K562 (cell line): ENCODE measurements around the gene GFOD1. TPM values are rescaled to one million over a fixed set of nuclear protein-coding genes. Genes with fewer than 3 reads are reported as not detected.

ENCODE experiments used
- ATAC-seq: fragments of 200-7000 bp; cut with Tn5 transposase; 3 replicates; pipeline ENCODE4 v1.9.1; 2020; ENCODE audit warnings: moderate library complexity
- BruUV-seq: library from RNA; stranded (reverse); fragments of 400-500 nt; replicated peaks from 2 replicates; lab custom pipeline; 2021; lab: Mats Ljungman, UMichigan
- CTCF ChIA-PET: fragments of 300-600 bp; formaldehyde crosslinking; extraction: SDS; loops from one replicate; lab custom pipeline; 2021; ENCODE audit warnings: low intra/inter-chr PET ratio; lab: Yijun Ruan, JAX
- POLR2A ChIA-PET: fragments of 300-600, 350-650 bp; sonication (Branson Sonifier 250); formaldehyde crosslinking; extraction: SDS; loops from one replicate; lab custom pipeline; 2021; ENCODE audit warnings: antibody characterized with exemption, inconsistent platforms; lab: Yijun Ruan, JAX
- DNase-seq, 4 experiments: peaks; one replicate each; pipeline versions ENCODE4 v3.0.0 to v3.0.0-alpha.2; 2011 to 2018; ENCODE audit warnings: low spot score in 3 of 4, mixed read lengths in 3 of 4; ENCODE audit errors: extremely low read depth in 1 of 4
- FAIRE-seq: peaks from 2 replicates; lab custom pipeline; 2011; peaks lifted over from hg19 to GRCh38; lab: Jason Lieb, UNC
- H2AFZ ChIP-seq: 2 replicates; pipeline ENCODE4 v1.6.0; 2011; ENCODE audit warnings: low read depth, low read length, control low read depth, inconsistent platforms
- H3K27ac ChIP-seq: fragments of 200-600 bp; 3 replicates; pipeline ENCODE4 v1.8.0; 2011; ENCODE audit warnings: low read depth, mild to moderate bottlenecking, control low read depth, inconsistent platforms, low read length, moderate library complexity, mixed read lengths; ENCODE audit errors: extremely low read depth
- H3K27me3 ChIP-seq, 2 experiments: fragments of 300-600 bp in 1 of 2; 2 replicates in 1 of 2; 3 replicates in 1 of 2; pipeline versions ENCODE4 v1.6.0 to v1.8.0; 2011; ENCODE audit warnings: inconsistent platforms in 2 of 2, low read length in 2 of 2, mild to moderate bottlenecking in 1 of 2, mixed read lengths in 1 of 2, moderate library complexity in 1 of 2; ENCODE audit not compliant: control insufficient read depth in 2 of 2, insufficient read depth in 2 of 2
- H3K36me3 ChIP-seq: fragments of 300-600 bp; 3 replicates; pipeline ENCODE4 v1.8.0; 2011; ENCODE audit warnings: mild to moderate bottlenecking, low read length, inconsistent platforms; ENCODE audit not compliant: control insufficient read depth, insufficient read depth
- H3K4me1 ChIP-seq, 2 experiments: fragments of 200-600 bp in 1 of 2; replicated peaks in 1 of 2; 2 replicates in 1 of 2; 3 replicates in 1 of 2; pipeline versions ENCODE4 v1.5.1 to v1.8.0; 2011; ENCODE audit warnings: inconsistent platforms in 2 of 2, low read length in 2 of 2, mild to moderate bottlenecking in 1 of 2, mixed read lengths in 1 of 2, moderate library complexity in 1 of 2; ENCODE audit not compliant: control insufficient read depth in 2 of 2, insufficient read depth in 2 of 2
- H3K4me2 ChIP-seq: 2 replicates; pipeline ENCODE4 v1.6.1; 2011; ENCODE audit warnings: low read length, control low read depth, inconsistent platforms, mixed read lengths; ENCODE audit not compliant: insufficient read depth
- H3K4me3 ChIP-seq: fragments of 200-600 bp; sonication (generic), shearing (Covaris generic); 2 replicates; pipeline ENCODE4 v1.5.1; 2016; ENCODE audit warnings: control low read depth, inconsistent platforms
- H3K79me2 ChIP-seq: fragments of 200-600 bp; 3 replicates; pipeline ENCODE4 v1.8.0; 2011; ENCODE audit warnings: low read length, inconsistent platforms; ENCODE audit not compliant: control insufficient read depth, insufficient read depth
- H3K9ac ChIP-seq, 2 experiments: 2 replicates each; pipeline versions ENCODE4 v1.6.0 to v1.6.1; 2011; ENCODE audit warnings: low read depth in 2 of 2, low read length in 2 of 2, control low read depth in 1 of 2, inconsistent platforms in 1 of 2, mild to moderate bottlenecking in 1 of 2, mixed read lengths in 1 of 2; ENCODE audit not compliant: insufficient read depth in 1 of 2
- H3K9me1 ChIP-seq: one replicate; pipeline ENCODE4 v1.6.0; 2011; ENCODE audit warnings: inconsistent platforms, mild to moderate bottlenecking, low read length, moderate library complexity; ENCODE audit not compliant: control insufficient read depth, insufficient read depth
- H3K9me3 ChIP-seq: replicated peaks from 2 replicates; pipeline ENCODE4 v1.5.1; 2011; ENCODE audit warnings: low read depth, low read length, inconsistent platforms; ENCODE audit not compliant: control insufficient read depth, insufficient read depth
- H4K20me1 ChIP-seq: replicated peaks from 2 replicates; pipeline ENCODE4 v1.6.1; 2011; ENCODE audit warnings: low read length, inconsistent platforms, mixed read lengths; ENCODE audit not compliant: control insufficient read depth, insufficient read depth
- CBFA2T2 ChIP-seq: fragments of 450-650 bp; conservative IDR thresholded peaks from 2 replicates; pipeline ENCODE4 v1.6.1; 2017; ENCODE audit warnings: mild to moderate bottlenecking
- CBFB ChIP-seq: sonication (generic); formaldehyde crosslinking; IDR thresholded peaks from 2 replicates; pipeline ENCODE4 v1.4.0; 2020; ENCODE audit warnings: mild to moderate bottlenecking, missing genetic modification reagents
- CREB3L1 ChIP-seq: fragments of 450-650 bp; IDR thresholded peaks from 2 replicates; pipeline ENCODE4 v1.6.1; 2014; ENCODE audit warnings: low read depth, mild to moderate bottlenecking, moderate library complexity, borderline replicate concordance
- E2F4 ChIP-seq: sonication (generic); formaldehyde crosslinking; IDR thresholded peaks from 2 replicates; pipeline ENCODE4 v1.8.0; 2022; ENCODE audit warnings: mild to moderate bottlenecking, low read depth, missing genetic modification reagents
- MAZ ChIP-seq, 2 experiments: fragments of 450-650 bp in 1 of 2; sonication (generic) in 1 of 2; formaldehyde crosslinking; IDR thresholded peaks in 1 of 2; conservative IDR thresholded peaks in 1 of 2; 2 replicates each; pipeline versions ENCODE4 v1.4.0 to v1.5.0; 2020; ENCODE audit warnings: mild to moderate bottlenecking in 1 of 2, missing genetic modification reagents in 1 of 2
- MYNN ChIP-seq, 2 experiments: sonication (generic); formaldehyde crosslinking in 1 of 2; IDR thresholded peaks; 2 replicates each; pipeline versions ENCODE4 v1.5.0 to v1.6.1; 2016 to 2020; ENCODE audit warnings: antibody characterized with exemption in 1 of 2, missing genetic modification reagents in 1 of 2
- NFE2 ChIP-seq: IDR thresholded peaks from 2 replicates; pipeline ENCODE4 v1.6.1; 2014; ENCODE audit warnings: antibody characterized with exemption, low read depth
- NFIC ChIP-seq: fragments of 450-650 bp; IDR thresholded peaks from 2 replicates; pipeline ENCODE4 v1.6.1; 2017; ENCODE audit warnings: mild to moderate bottlenecking, inconsistent platforms
- NFRKB ChIP-seq: fragments of 450-650 bp; IDR thresholded peaks from 2 replicates; pipeline ENCODE4 v1.6.1; 2016; ENCODE audit warnings: low read depth
- PCBP1 ChIP-seq: fragments of 200-400 bp; formaldehyde crosslinking; IDR thresholded peaks from 2 replicates; pipeline ENCODE4 v1.6.1; 2018; ENCODE audit warnings: mild to moderate bottlenecking, low read depth, low read length; ENCODE audit not compliant: poor library complexity, severe bottlenecking
- PHF8 ChIP-seq: fragments of 200-600 bp; sonication (generic); IDR thresholded peaks from 2 replicates; pipeline ENCODE4 v1.6.1; 2012; ENCODE audit warnings: mixed run types, mild to moderate bottlenecking, inconsistent platforms, low read length, moderate library complexity, borderline replicate concordance
- RBM14 ChIP-seq: fragments of 200-400 bp; formaldehyde crosslinking; IDR thresholded peaks from 2 replicates; pipeline ENCODE4 v1.6.1; 2018; ENCODE audit warnings: low read depth, mild to moderate bottlenecking, low read length, moderate library complexity, borderline replicate concordance; ENCODE audit not compliant: insufficient read depth
- RFX7 ChIP-seq: fragments of 250-450 bp; sonication (Bioruptor Pico); IDR thresholded peaks from 2 replicates; pipeline ENCODE4 v1.5.1; 2021; ENCODE audit warnings: mild to moderate bottlenecking
- SPI1 ChIP-seq: IDR thresholded peaks from 2 replicates; pipeline ENCODE4 v1.6.1; 2011; ENCODE audit warnings: low read depth, low read length, control low read depth, borderline replicate concordance
- SREBF2 ChIP-seq: sonication (generic); formaldehyde crosslinking; IDR thresholded peaks from 2 replicates; pipeline ENCODE4 v1.4.0; 2020; ENCODE audit warnings: mild to moderate bottlenecking, missing genetic modification reagents
- TEAD4 ChIP-seq, 2 experiments: sonication (generic) in 1 of 2; formaldehyde crosslinking in 1 of 2; IDR thresholded peaks; 2 replicates each; pipeline versions ENCODE4 v1.6.1 to v1.8.0; 2012 to 2022; ENCODE audit warnings: borderline replicate concordance in 1 of 2, inconsistent platforms in 1 of 2, low read length in 1 of 2, mild to moderate bottlenecking in 1 of 2, missing genetic modification reagents in 1 of 2
- TRIM24 ChIP-seq, 2 experiments: fragments of 450-650 bp; IDR thresholded peaks; 2 replicates each; pipeline ENCODE4 v1.6.1; 2016
- TRIM28 ChIP-seq: fragments of 450-650 bp; IDR thresholded peaks from 2 replicates; pipeline ENCODE4 v1.6.1; 2017
- WHSC1 ChIP-seq: IDR thresholded peaks from one replicate; pipeline ENCODE4 v1.6.1; 2012; ENCODE audit warnings: low read length, control low read depth, inconsistent platforms
- ZNF57 ChIP-seq: fragments of 450-650 bp; formaldehyde crosslinking; IDR thresholded peaks from 2 replicates; pipeline ENCODE4 v1.4.0; 2020; ENCODE audit warnings: mild to moderate bottlenecking, moderate library complexity
- ZNF699 ChIP-seq: fragments of 250-450 bp; sonication (Bioruptor Pico); IDR thresholded peaks from 2 replicates; pipeline ENCODE4 v1.8.0; 2021; ENCODE audit warnings: mild to moderate bottlenecking, moderate library complexity; ENCODE audit not compliant: insufficient replicate concordance
- WGBS: fragments of 100-300 bp; shearing (Covaris generic); methylation state at CpG from one replicate; pipeline ENCODE4 v1.1.6; 2016; ENCODE audit warnings: low coverage, mixed read lengths; ENCODE audit not compliant: insufficient coverage; ENCODE audit errors: missing lambda C conversion rate; 5-methylcytosine and 5-hydroxymethylcytosine counted together
- in situ Hi-C: fragments of 300-500 bp; cut with MboI; formaldehyde crosslinking; loops from 4 replicates; pipeline ENCODE4 v1.15.0; 2018; ENCODE audit warnings: inconsistent platforms, mixed read lengths
- intact Hi-C: fragments of 100-400 bp; cut with micrococcal nuclease; formaldehyde crosslinking; loops from 2 replicates; pipeline ENCODE4 v1.14.2; 2022
- polyA plus RNA-seq, 8 experiments: library from polyadenylated mRNA; depleted of rRNA in 4 of 8; stranded (reverse) in 5 of 8; unstranded in 3 of 8; fragments of >200 nt; fragmentation: Nextera tagmentation in 2 of 8; fragmentation: Illumina TruSeq in 1 of 8; extraction: Ambion mirVana in 2 of 8; extraction: Trizol in 1 of 8; gene quantifications; 2 replicates each; pipeline versions ENCODE4 v1.2.1 to v1.2.3, GENCODE V29; 2011 to 2014; ENCODE audit warnings: inconsistent platforms in 1 of 8, missing spikeins in 1 of 8
- total RNA-seq, 7 experiments: library from RNA; depleted of rRNA in 6 of 7; stranded (reverse); fragments of >200 nt in 6 of 7; fragmentation: Illumina TruSeq in 2 of 7; extraction: Trizol in 2 of 7; gene quantifications; 2 replicates each; pipeline versions ENCODE4 v1.2.1 to v1.2.3, GENCODE V29; 2011 to 2021; ENCODE audit warnings: low replicate concordance in 1 of 7

Gene GFOD1
- total and polyA plus RNA-seq, 9 of the 15 experiments (the other 6 are each of a cell fraction or from before 2014, with no cell fraction given): 3.8 to 12.0 (median 8.2) TPM

DNA sequence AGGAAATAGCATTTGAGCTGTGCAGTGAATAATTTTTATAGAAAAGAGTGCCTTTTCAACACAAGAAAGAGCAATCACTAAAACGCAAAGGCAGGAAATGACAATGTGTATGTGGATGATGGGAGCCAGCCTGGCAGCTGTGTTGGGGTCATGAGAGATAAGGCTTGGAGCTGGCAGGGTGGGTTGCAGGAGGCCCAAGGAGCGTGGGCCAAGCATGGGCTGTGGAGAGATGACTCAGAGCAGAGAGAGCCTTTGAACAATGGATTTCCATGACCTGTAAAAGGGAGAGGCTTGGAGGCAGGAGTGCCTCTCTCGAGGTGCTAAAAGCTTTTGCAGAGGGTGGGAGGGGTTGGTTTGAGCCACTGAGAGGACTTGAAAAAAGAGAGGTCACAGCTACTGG is 152.4 kb downstream of the GFOD1 start:
- H3K27me3 ChIP-seq: no peaks in the 10 kb centered on the region; a peak in 1 of 5 replicates
- 0 out of 4 replicates have a peak overlapping the region, but pooled peaks of 1 of the 2 experiments have one; percentile 37 for H3K9ac ChIP-seq
- no peak overlapping the region for H3K4me3 ChIP-seq
- intact Hi-C loops (loop anchor here (5.0 to 10.0 kb wide), 3 partner anchors 240 to 732 kb away; partner anchors contain the start of gene SIRT5), in situ Hi-C loops (loop anchor here (5.0 kb wide), 2 partner anchors 138 to 423 kb away; no protein-coding TSS in a partner anchor)
- FAIRE-seq (no peak), ATAC-seq (no peak), DNase-seq (peak in 3 of 4 experiments; percentile 25 to 66 (median 62))
- POLR2A ChIA-PET: interaction anchor here (0.8 to 1.3 kb wide), 4 partner anchors 14 to 421 kb away, joined by 3 to 4 read pairs (median 3); partner anchors contain the start of gene NOL7
- H4K20me1 ChIP-seq: no peaks in the 10 kb centered on the region
- no peak overlapping the region for H3K4me2 ChIP-seq
- CTCF ChIA-PET: interaction anchor here (1.2 kb wide), 1 partner anchor 732 kb away, joined by 3 read pairs; no protein-coding TSS in a partner anchor
- BruUV-seq: no TSS peak
- no peaks in the 10 kb centered on the region for H3K9me3 ChIP-seq
- H2AFZ ChIP-seq: no peak overlapping the region
- peaks cover 17 to 21% of the 10 kb centered on the region in 2 experiments for H3K4me1 ChIP-seq
- no peaks in the 10 kb centered on the region for H3K79me2 ChIP-seq
- WGBS: 5% methylated on average over 3 of the region's 3 CpGs
- H3K36me3 ChIP-seq: no peaks in the 10 kb centered on the region
- no peaks in the 10 kb centered on the region for H3K9me1 ChIP-seq
- H3K27ac ChIP-seq: no peak overlapping the region
- TF ChIP-seq E2F4 (CRISPR knock-in tag): no peak
- no peak for TF ChIP-seq PHF8
- TF ChIP-seq NFRKB: no peak
- 0 out of 2 replicates have a peak, but pooled peaks have one; percentile 51 for TF ChIP-seq MYNN (IDR thresholded peaks at IDR 0.05)
- no peak for TF ChIP-seq MYNN (CRISPR knock-in tag; IDR thresholded peaks at IDR 0.05)
- no peak for TF ChIP-seq NFE2
- TF ChIP-seq ZNF57 (CRISPR knock-in tag): no peak
- 0 out of 4 replicates have a peak, but pooled peaks of 1 of the 2 experiments have one; percentile 32 for TF ChIP-seq MAZ (CRISPR knock-in tag; conservative IDR thresholded peaks at IDR 0.05 in 1 of 2, IDR thresholded peaks at IDR 0.05 in 1 of 2)
- TF ChIP-seq RBM14: no peak
- no peak for TF ChIP-seq TRIM28
- no peak for TF ChIP-seq SPI1
- TF ChIP-seq CBFA2T2: peak; percentile 85
- no peak for TF ChIP-seq RFX7 (CRISPR knock-in tag)
- TF ChIP-seq CREB3L1: no peak
- TF ChIP-seq WHSC1: no peak
- no peak for TF ChIP-seq ZNF699 (CRISPR knock-in tag)
- TF ChIP-seq NFIC: peak; percentile 55; the same call in 1 of the 2 replicates
- TF ChIP-seq SREBF2: no peak
- no peak for TF ChIP-seq PCBP1
- TF ChIP-seq TRIM24 (IDR thresholded peaks at IDR 0.05): peak; percentile 37 to 53; a peak in 2 of 4 replicates
- TF ChIP-seq TEAD4 (IDR thresholded peaks at IDR 0.05; ENCODE audit: low read length): peak; percentile 67
- no peak for TF ChIP-seq TEAD4 (CRISPR knock-in tag; IDR thresholded peaks at IDR 0.05; ENCODE audit: borderline replicate concordance)
- TF ChIP-seq CBFB (CRISPR knock-in tag): no peak
